ENCODE results near the gene ST7.

DNA sequence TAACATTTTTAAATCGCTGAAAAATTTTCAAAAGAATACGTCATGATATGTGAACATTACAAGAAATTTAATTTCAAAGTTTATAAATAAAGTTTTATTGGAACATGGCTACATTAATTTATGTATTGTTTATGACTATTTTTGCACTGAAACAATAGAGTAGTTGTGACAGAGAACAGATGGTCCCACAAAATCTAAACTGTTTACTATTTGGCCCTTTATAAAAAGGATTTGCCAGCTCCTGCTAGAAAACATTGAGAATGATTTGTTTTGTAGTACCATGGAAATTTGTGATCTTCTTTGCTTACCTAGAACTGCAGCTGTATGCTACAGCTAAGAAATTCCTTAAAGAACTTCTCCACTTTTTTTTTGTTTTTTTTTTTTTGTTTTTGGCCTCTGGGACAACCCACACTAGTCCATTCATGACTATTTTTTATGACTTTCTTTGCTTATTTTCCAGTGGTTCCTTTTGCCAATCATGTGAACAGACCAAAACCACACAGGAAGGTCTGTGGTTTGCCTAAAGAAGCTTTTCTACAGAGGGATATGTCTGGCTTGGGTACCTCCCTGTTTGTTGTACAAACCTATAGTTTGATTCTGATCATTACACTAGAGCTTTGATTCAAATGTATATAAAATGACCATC lies 55.7 kb downstream of the ST7 start:
- TF ChIP-seq POLR2A (IDR thresholded peaks at IDR 0.05; ENCODE audit: low read length): no peak
- no peak for TF ChIP-seq EHF (CRISPR knock-in tag; IDR thresholded peaks at IDR 0.05)
- TF ChIP-seq, protein P1, sequence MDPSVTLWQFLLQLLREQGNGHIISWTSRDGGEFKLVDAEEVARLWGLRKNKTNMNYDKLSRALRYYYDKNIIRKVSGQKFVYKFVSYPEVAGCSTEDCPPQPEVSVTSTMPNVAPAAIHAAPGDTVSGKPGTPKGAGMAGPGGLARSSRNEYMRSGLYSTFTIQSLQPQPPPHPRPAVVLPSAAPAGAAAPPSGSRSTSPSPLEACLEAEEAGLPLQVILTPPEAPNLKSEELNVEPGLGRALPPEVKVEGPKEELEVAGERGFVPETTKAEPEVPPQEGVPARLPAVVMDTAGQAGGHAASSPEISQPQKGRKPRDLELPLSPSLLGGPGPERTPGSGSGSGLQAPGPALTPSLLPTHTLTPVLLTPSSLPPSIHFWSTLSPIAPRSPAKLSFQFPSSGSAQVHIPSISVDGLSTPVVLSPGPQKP (IDR thresholded peaks at IDR 0.05; ENCODE audit: low read depth, low read length): no peak
- no peak for TF ChIP-seq EP300 (IDR thresholded peaks at IDR 0.05)
- TF ChIP-seq, protein P2, sequence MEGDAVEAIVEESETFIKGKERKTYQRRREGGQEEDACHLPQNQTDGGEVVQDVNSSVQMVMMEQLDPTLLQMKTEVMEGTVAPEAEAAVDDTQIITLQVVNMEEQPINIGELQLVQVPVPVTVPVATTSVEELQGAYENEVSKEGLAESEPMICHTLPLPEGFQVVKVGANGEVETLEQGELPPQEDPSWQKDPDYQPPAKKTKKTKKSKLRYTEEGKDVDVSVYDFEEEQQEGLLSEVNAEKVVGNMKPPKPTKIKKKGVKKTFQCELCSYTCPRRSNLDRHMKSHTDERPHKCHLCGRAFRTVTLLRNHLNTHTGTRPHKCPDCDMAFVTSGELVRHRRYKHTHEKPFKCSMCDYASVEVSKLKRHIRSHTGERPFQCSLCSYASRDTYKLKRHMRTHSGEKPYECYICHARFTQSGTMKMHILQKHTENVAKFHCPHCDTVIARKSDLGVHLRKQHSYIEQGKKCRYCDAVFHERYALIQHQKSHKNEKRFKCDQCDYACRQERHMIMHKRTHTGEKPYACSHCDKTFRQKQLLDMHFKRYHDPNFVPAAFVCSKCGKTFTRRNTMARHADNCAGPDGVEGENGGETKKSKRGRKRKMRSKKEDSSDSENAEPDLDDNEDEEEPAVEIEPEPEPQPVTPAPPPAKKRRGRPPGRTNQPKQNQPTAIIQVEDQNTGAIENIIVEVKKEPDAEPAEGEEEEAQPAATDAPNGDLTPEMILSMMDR (IDR thresholded peaks at IDR 0.05): no peak
- TF ChIP-seq EHMT2 (IDR thresholded peaks at IDR 0.05; ENCODE audit: low read depth): no peak
- no peak for TF ChIP-seq BHLHE40 (IDR thresholded peaks at IDR 0.05; ENCODE audit: low read depth, low read length)
- TF ChIP-seq, protein P3, sequence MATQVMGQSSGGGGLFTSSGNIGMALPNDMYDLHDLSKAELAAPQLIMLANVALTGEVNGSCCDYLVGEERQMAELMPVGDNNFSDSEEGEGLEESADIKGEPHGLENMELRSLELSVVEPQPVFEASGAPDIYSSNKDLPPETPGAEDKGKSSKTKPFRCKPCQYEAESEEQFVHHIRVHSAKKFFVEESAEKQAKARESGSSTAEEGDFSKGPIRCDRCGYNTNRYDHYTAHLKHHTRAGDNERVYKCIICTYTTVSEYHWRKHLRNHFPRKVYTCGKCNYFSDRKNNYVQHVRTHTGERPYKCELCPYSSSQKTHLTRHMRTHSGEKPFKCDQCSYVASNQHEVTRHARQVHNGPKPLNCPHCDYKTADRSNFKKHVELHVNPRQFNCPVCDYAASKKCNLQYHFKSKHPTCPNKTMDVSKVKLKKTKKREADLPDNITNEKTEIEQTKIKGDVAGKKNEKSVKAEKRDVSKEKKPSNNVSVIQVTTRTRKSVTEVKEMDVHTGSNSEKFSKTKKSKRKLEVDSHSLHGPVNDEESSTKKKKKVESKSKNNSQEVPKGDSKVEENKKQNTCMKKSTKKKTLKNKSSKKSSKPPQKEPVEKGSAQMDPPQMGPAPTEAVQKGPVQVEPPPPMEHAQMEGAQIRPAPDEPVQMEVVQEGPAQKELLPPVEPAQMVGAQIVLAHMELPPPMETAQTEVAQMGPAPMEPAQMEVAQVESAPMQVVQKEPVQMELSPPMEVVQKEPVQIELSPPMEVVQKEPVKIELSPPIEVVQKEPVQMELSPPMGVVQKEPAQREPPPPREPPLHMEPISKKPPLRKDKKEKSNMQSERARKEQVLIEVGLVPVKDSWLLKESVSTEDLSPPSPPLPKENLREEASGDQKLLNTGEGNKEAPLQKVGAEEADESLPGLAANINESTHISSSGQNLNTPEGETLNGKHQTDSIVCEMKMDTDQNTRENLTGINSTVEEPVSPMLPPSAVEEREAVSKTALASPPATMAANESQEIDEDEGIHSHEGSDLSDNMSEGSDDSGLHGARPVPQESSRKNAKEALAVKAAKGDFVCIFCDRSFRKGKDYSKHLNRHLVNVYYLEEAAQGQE (IDR thresholded peaks at IDR 0.05): no peak
- no peak for TF ChIP-seq MYC (IDR thresholded peaks at IDR 0.05; ENCODE audit: borderline replicate concordance, low read length)
- TF ChIP-seq HOXB5 (CRISPR knock-in tag; IDR thresholded peaks at IDR 0.05): no peak
- TF ChIP-seq, protein P4, sequence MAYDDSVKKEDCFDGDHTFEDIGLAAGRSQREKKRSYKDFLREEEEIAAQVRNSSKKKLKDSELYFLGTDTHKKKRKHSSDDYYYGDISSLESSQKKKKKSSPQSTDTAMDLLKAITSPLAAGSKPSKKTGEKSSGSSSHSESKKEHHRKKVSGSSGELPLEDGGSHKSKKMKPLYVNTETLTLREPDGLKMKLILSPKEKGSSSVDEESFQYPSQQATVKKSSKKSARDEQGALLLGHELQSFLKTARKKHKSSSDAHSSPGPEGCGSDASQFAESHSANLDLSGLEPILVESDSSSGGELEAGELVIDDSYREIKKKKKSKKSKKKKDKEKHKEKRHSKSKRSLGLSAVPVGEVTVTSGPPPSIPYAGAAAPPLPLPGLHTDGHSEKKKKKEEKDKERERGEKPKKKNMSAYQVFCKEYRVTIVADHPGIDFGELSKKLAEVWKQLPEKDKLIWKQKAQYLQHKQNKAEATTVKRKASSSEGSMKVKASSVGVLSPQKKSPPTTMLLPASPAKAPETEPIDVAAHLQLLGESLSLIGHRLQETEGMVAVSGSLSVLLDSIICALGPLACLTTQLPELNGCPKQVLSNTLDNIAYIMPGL (CRISPR knock-in tag; IDR thresholded peaks at IDR 0.05; ENCODE audit: borderline replicate concordance): no peak
